Nephron progenitor cell (in vitro differentiated cells): ENCODE measurements around the gene EPN1.

Experiments
- DNase-seq: peaks from one replicate; pipeline ENCODE4 v3.0.0; 2021
- H3K27ac Mint-ChIP-seq: 2 replicates; pipeline ENCODE4 v1.8.0; 2021; ENCODE audit warnings: mild to moderate bottlenecking, moderate library complexity, mixed read lengths
- H3K27me3 Mint-ChIP-seq: 2 replicates; pipeline ENCODE4 v1.8.0; 2021; ENCODE audit warnings: mild to moderate bottlenecking, low read depth, mixed read lengths; ENCODE audit not compliant: poor library complexity
- H3K36me3 Mint-ChIP-seq: 2 replicates; pipeline ENCODE4 v1.8.0; 2021; ENCODE audit warnings: low read depth, mixed read lengths
- H3K4me1 Mint-ChIP-seq: 2 replicates; pipeline ENCODE4 v1.8.0; 2021; ENCODE audit warnings: mixed read lengths
- H3K4me3 Mint-ChIP-seq: 2 replicates; pipeline ENCODE4 v1.8.0; 2021; ENCODE audit warnings: mild to moderate bottlenecking, moderate library complexity, mixed read lengths
- H3K9me3 Mint-ChIP-seq: 2 replicates; pipeline ENCODE4 v1.8.0; 2021; ENCODE audit warnings: mild to moderate bottlenecking, moderate library complexity, mixed read lengths
- TF ChIP-seq, protein P1 (sequence below): fragments of 200-600 bp; sonication (generic); IDR thresholded peaks from 2 replicates; pipeline ENCODE4 v1.5.0; 2021; ENCODE audit warnings: antibody characterized with exemption

EPN1 gene

DNA sequence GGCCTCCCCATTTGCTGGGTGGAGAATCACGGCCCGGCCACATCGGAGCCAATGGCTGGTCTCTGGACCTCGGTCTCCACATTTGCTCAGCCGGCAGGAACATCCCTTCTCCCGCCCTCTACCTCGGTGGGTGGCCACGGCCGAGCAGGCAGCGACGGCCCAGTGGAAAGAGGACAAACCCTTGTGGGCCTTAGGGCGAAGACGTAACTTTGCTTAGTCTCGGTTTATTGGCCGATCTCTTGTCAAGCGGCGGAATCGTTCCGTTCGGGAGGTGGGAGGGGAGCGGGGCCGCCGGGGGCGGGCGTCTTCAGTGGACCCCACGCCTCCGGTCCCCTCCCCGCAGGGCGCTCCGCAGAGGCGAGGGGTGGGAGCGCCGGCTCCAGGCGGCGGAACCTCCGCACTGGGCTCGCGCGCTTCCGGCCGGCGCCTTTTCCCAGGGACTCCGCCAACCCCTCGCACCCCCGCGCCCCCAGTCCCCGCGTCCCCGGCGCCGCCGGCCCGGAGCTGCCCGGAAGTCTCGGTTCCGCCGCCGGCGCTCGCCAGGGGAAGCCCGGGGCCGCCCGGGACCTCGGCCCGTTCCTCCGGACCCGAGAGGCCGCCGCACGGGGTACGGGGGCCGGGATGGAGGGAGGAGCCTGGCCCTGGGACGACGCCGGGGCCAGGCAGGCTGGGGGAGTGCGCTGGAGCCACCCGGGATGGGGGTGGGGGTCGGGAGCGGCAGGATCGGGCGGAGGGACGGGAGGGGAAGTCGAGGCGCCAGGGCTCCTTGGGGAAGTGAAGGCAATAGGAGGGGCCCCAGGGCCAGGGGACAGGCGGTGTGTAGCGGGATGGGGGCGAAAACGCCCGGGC, 34.2 kb upstream of the EPN1 start, which contains the start of gene ZNF580:
Gene ZNF580, plus strand, starts transcription at position 426 of the 849 bp plus-strand sequence. CDS start 1,507 bp downstream, outside the sequence.
- Mint-ChIP-seq H3K4me1 (peaks cover 75% of the 10 kb centered on the region), H3K4me3 (peak within 1 kb of the TSS; percentile 95), H3K36me3 (peaks cover 19% of the 10 kb centered on the region), H3K27me3 (peaks cover under 1% of the 10 kb centered on the region), H3K27ac (peak within 1 kb of the TSS; percentile 92), H3K9me3 (no peaks in the 10 kb centered on the region)
- DNase-seq, result peak; percentile 75
- TF ChIP-seq, protein P1, sequence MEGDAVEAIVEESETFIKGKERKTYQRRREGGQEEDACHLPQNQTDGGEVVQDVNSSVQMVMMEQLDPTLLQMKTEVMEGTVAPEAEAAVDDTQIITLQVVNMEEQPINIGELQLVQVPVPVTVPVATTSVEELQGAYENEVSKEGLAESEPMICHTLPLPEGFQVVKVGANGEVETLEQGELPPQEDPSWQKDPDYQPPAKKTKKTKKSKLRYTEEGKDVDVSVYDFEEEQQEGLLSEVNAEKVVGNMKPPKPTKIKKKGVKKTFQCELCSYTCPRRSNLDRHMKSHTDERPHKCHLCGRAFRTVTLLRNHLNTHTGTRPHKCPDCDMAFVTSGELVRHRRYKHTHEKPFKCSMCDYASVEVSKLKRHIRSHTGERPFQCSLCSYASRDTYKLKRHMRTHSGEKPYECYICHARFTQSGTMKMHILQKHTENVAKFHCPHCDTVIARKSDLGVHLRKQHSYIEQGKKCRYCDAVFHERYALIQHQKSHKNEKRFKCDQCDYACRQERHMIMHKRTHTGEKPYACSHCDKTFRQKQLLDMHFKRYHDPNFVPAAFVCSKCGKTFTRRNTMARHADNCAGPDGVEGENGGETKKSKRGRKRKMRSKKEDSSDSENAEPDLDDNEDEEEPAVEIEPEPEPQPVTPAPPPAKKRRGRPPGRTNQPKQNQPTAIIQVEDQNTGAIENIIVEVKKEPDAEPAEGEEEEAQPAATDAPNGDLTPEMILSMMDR, result no peak

GRCh38 chr19:55641426-55642152, 33.4 kb upstream of the EPN1 start:
- Mint-ChIP-seq H3K9me3 (no peaks in the 10 kb centered on the region), H3K36me3 (peaks cover 19% of the 10 kb centered on the region), H3K4me3 (peak overlapping the region; percentile 95), H3K27ac (peak overlapping the region; percentile 86), H3K4me1 (peaks cover 67% of the 10 kb centered on the region), H3K27me3 (no peaks in the 10 kb centered on the region)
- TF ChIP-seq, protein P1, result no peak
- DNase-seq, result no peak

GRCh38 chr19:55642153-55643002, 32.6 kb upstream of the EPN1 start:
- peak overlapping the region; percentile 77 for H3K27ac Mint-ChIP-seq
- peak; percentile 47 for DNase-seq
- TF ChIP-seq, protein P1, result no peak
- peaks cover 26% of the 10 kb centered on the region for H3K36me3 Mint-ChIP-seq
- peaks cover 66% of the 10 kb centered on the region for H3K4me1 Mint-ChIP-seq
- peak overlapping the region; percentile 95 for H3K4me3 Mint-ChIP-seq
- H3K9me3 Mint-ChIP-seq, result no peaks in the 10 kb centered on the region
- no peaks in the 10 kb centered on the region for H3K27me3 Mint-ChIP-seq

GRCh38 chr19:55643003-55643886, 31.8 kb upstream of the EPN1 start, which contains the start of gene ZNF581:
ZNF581 (plus strand) TSS chr19:55643649; CDS start chr19:55644572, 923 bp downstream.
- peak within 1 kb of the TSS; percentile 95 for H3K4me3 Mint-ChIP-seq
- DNase-seq, result peak; percentile 75
- peak within 1 kb of the TSS; percentile 94 for H3K27ac Mint-ChIP-seq
- TF ChIP-seq, protein P1, result no peak
- H3K36me3 Mint-ChIP-seq, result peaks cover 19% of the 10 kb centered on the region
- no peaks in the 10 kb centered on the region for H3K27me3 Mint-ChIP-seq
- H3K9me3 Mint-ChIP-seq, result no peaks in the 10 kb centered on the region
- peaks cover 63% of the 10 kb centered on the region for H3K4me1 Mint-ChIP-seq

DNA sequence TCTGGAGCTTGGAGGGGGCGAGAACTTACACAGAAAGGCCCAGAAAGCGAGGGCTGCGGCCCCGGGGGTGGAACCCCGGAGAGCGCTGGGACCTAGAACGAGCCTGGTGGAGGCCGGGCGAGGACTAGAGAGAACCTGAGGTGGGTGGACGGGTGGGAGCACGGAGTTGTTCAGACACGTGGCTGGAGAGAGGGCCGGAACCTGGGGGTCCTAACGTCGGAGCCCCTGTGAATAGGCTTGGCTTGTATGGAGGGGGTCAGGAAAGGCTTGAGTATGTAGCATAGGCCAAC, 31.2 kb upstream of the EPN1 start:
- no peak for DNase-seq
- TF ChIP-seq, protein P1, result no peak

More for the DNA sequence above, 31.2 kb upstream of the EPN1 start:
- Mint-ChIP-seq H3K4me1 (peaks cover 63% of the 10 kb centered on the region), H3K27me3 (no peaks in the 10 kb centered on the region), H3K36me3 (peaks cover 16% of the 10 kb centered on the region), H3K9me3 (no peaks in the 10 kb centered on the region), H3K4me3 (peak overlapping the region; percentile 89), H3K27ac (peak overlapping the region; percentile 79)
